GM19099 (cell line): ENCODE measurements around the gene ATRNL1.

Experiments used
- POLR2A ChIP-seq: IDR thresholded peaks from 3 replicates; pipeline ENCODE4 v1.6.1; 2011; ENCODE audit warnings: low read depth; ENCODE audit not compliant: insufficient read length; ENCODE audit errors: extremely low read depth

The ATRNL1 gene

DNA sequence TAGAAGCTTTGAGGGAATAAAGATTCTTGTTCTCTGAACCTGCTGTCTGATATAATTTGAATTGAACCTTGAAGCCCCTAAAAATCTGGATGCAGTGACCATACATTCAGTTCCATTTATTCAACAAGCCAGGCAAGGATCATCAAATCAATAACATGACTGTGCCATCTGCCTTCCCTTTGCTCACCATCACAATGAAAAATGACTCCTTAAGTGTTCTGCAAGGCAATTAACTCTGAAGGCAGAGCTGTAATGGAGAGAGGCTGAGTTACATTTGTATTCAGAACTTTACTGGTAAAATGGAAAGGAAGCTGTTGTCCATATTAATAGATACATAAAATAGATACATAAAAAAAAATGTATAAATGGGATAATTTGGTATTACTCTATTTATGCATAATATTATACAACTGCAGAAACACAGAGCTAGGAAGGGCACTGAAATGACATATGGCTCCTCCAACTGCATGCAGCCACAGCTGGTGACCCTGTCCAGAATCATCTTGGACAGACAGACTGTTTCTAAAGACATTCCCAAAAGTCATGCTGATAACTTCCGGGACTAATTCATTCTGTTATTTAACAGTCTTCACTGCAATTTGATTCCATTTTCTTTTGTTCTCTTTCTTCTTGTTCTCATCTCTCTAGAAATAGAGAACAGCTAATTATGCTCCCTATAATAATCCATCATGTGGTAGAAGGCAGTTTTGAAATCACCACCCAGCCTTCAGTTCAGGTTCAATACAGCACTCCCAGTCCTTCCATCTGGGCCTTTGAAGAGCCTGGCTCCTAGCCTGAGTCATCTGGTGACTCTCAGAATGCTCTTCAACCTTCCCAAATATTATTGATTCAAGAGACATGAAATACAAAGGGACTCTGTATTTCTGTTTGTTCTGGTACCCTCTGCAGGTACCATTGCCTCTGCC lies 767.3 kb downstream of the ATRNL1 start:
- no peak for TF ChIP-seq POLR2A

DNA sequence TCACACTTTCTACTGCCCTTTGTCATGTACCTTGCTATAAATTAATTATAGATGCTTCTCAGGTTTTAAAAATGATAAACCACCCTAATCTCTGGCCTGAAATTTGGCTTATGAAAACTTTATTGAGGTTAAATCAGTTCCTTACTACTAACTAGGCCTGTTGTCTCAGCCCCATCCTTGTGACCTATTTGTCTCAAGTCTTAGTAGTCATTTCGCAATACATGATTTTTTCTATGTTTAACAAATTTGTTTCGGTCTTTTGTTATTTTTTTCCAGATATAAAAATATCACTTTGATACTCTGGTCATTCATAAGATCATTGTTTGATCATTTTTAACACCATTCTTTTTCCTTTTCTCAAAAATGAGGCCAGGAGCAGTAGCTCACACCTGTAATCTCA lies 768.3 kb downstream of the ATRNL1 start:
- no peak for TF ChIP-seq POLR2A

DNA sequence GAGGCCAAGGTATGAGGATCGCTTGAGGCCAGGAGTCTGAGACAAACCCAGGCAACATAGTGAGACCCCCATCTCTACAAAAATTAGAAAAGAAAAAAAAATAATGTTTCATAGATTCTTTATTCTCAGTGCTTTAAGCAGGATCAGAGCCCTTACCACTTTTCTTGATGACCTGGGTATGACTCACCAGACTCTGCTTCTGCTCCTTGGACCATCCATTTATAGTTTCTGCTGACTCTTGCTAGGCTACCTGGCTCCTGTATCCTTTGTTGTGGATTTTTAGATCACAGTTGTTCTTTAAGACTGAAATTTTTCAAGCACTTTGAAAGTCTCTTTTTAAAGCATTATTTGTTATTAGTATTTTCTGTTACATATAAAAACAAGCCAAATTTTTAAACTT lies 768.7 kb downstream of the ATRNL1 start:
- TF ChIP-seq POLR2A, result no peak

DNA sequence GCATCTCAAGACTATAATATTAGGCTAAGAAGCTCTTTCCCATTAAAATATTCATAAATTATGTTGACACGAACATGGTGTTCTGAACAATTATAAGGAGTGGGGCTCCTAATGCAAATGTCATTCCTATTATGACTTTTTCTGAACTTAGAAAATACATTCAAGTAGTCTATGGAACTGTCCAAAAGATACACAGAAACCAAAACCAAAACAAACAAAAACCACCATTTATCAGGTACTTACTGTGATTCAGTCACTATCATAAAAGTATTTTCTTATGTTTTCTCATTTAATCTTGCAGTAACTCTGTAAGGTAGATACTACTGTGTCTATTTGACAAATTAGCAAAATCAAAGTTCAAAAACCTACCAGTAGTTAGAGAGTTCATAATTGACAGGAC lies 773.0 kb downstream of the ATRNL1 start:
- no peak for TF ChIP-seq POLR2A

GRCh38 chr10:115866691-115867090 lies 773.5 kb downstream of the ATRNL1 start:
- no peak for TF ChIP-seq POLR2A

DNA sequence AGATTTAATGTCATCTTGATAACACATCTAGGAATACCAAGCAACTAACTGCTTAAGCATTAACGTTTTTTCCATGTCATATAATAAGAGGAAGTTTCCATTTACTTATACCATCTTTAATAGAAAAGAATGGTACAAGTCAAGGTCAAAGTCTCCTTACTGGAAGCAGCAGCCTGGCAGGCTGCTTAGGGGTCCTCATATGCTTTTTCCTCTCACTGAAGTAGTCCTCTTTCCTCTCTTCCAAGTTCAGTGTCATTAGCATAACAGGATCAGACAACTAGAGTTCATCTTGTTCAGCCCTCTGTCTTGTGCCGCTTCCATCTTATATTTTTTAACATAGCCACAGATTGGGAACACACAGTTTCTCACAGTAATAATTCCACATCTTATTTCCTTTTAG lies 774.1 kb downstream of the ATRNL1 start:
- TF ChIP-seq POLR2A, result no peak

DNA sequence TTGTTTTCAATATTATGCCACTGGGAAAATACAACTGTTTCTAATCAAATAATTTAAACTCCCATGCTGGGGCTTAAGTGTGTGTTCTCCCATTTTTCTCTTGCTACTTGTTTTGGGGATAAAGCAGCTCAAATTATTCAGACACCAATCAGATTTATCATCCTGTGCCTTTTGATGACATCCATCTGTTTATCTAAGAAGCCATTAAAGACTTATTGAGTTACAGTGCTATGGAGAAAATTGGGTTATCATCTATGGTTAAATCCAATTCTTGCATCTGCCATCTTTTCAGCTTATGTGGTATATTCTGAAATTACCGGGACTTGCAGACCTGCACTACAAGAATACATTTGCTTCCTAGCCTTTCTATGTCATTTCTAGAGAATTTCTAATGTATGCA lies 778.7 kb downstream of the ATRNL1 start:
- no peak for TF ChIP-seq POLR2A

DNA sequence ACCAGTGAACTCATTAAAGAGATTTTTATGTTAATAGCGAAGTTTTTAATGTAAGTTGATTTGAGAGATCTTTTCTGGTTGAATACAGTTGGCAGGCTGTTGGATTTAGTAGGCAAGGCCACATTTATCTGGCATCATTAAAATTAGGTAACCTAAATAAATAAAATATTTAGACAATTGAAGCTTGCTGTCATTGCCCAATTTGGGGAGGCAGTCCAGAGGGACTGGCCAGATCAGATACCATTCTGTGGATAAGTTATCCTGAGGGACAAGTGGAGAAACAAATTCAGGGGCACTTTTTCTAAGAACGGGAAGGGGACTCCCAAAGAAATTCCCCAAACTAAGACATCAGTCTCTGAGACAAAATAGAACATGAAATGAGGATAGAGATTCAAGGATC lies 782.0 kb downstream of the ATRNL1 start:
- TF ChIP-seq POLR2A, result no peak

- no peak for TF ChIP-seq POLR2A
These were observed 786.4 kb downstream of the ATRNL1 start for GRCh38 chr10:115879372-115880089.

DNA sequence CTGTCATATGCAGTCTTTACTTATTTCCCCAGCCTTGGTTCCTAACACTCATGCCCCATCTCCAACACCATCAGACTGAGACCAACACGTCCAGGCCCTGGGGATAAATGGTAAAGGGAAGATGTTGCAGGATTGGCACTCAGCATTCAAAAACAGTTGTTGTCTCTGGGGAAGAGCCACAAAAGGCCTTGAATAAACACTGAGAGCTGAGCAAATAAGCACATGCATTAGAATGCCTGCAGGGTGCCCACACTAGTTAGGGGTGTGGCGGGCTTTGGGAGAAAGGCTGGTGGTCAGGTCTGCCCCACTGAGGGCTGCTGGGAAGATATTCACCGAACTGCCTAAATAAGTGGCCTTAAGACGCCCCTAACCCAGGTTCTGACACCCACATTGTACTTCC lies 788.9 kb downstream of the ATRNL1 start:
- no peak for TF ChIP-seq POLR2A

DNA sequence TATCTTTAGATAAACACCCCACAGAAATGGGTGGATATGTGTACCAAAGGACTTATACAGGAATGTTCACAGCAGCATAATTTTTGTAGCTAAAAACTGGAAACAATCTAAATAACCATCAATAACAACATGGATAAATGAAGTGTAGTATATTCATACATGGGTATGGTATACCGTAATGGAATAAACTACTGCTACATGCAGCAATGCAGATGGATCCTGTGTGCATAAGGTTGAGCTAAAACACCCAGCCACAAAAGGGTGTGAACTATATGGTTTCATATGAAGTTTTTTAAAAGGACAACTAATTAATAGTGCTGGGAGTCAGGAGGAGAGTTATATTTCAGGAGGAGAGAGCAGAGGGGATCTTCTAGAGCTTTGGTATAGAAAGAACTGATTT lies 790.2 kb downstream of the ATRNL1 start:
- TF ChIP-seq POLR2A, result no peak

DNA sequence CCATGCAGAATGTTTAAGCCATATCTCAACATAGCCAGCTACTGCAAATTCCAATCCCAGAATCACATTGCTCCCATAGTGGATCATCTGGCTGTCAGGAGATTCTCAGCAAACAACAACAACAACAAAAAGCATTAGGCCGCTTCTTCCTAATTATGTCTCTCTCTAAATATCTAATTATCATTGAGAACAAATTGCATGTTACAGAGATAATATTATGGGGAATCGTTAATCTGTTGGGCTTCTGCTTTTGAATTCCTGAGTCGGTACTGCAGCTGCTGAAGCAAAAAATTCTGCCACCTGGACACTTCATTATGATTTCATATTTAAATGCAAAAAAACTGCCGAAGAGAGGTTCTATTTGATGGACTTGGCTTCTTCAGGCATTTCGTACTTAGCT lies 791.2 kb downstream of the ATRNL1 start:
- TF ChIP-seq POLR2A, result no peak

GRCh38 chr10:115895166-115895565 lies 802.0 kb downstream of the ATRNL1 start:
- no peak for TF ChIP-seq POLR2A

GRCh38 chr10:115898242-115898641 lies 805.1 kb downstream of the ATRNL1 start:
- no peak for TF ChIP-seq POLR2A

DNA sequence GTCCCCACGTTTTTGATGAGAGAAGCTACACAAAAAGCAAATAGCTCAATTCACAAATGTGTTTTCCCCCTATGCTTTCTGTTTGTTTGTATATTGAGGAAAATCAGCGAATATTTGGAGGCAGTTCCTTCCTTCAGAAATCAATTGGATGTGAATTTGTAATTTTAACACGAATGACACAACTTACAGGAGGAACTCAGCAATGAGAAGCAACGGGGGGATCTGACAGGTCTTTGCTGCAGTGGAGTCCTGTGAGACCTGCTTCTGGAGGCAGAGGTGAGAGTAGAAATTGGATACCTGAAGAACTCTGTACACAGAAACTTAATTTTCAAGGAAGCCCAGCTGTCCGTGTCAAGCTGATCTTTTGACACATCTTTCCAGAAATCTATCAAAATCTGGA lies 809.4 kb downstream of the ATRNL1 start:
- TF ChIP-seq POLR2A, result no peak

DNA sequence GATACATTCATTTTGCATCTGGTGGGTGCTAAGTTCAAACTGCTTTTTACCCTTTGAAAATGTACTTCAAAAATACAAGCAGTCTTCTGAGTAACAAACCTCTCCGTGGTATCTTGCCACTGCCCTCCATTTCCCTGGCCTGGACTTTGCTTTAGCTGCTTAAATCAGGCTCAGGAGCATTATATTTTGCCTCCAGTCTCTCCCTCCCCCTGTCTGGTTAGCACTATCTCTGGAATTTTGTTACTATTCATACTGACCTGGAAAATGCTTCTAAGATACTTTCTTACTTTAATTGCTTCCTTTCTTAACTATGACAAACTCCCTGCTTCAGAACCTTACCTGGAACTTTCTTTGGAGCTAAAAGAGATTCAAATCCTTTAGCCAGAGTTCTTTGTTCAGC lies 810.0 kb downstream of the ATRNL1 start:
- TF ChIP-seq POLR2A, result no peak
